SK-N-SH (cell line): ENCODE results near the gene TNPO2.

Source experiments
- IRF3 ChIP-seq: fragments of 150-350 bp; IDR thresholded peaks from 2 replicates; pipeline ENCODE4 v1.6.1; 2016; ENCODE audit warnings: mild to moderate bottlenecking, low read depth, low read length
- POLR2AphosphoS5 ChIP-seq: IDR thresholded peaks from 2 replicates; pipeline ENCODE4 v1.6.1; 2012; ENCODE audit warnings: low read depth, low read length
- REST ChIP-seq: IDR thresholded peaks from 2 replicates; pipeline ENCODE4 v1.6.1; 2012; ENCODE audit warnings: mild to moderate bottlenecking, low read depth, low read length, moderate library complexity
- RXRA ChIP-seq: IDR thresholded peaks from 2 replicates; pipeline ENCODE4 v1.4.0; 2012; ENCODE audit warnings: low read depth, mild to moderate bottlenecking, borderline replicate concordance
- SIN3A ChIP-seq: IDR thresholded peaks from 2 replicates; pipeline ENCODE4 v1.6.1; 2012; ENCODE audit warnings: low read depth, mild to moderate bottlenecking, low read length, moderate library complexity, borderline replicate concordance
- TCF12 ChIP-seq: IDR thresholded peaks from 2 replicates; pipeline ENCODE4 v1.4.0; 2012
- USF2 ChIP-seq: fragments of 150-350 bp; IDR thresholded peaks from 2 replicates; pipeline ENCODE4 v1.6.1; 2017; ENCODE audit warnings: antibody characterized with exemption, low read length, low read depth, borderline replicate concordance
- TF ChIP-seq, protein P1 (sequence below): fragments of 200-600 bp; sonication (generic); IDR thresholded peaks from 2 replicates; pipeline ENCODE4 v1.6.1; 2017; ENCODE audit warnings: antibody characterized with exemption, mild to moderate bottlenecking, moderate library complexity
- TF ChIP-seq, protein P2 (sequence below): IDR thresholded peaks from 2 replicates; pipeline ENCODE4; 2012
- TF ChIP-seq, protein P3 (sequence below): IDR thresholded peaks from 2 replicates; pipeline ENCODE4 v1.4.0; 2012; ENCODE audit warnings: low read depth

DNA sequence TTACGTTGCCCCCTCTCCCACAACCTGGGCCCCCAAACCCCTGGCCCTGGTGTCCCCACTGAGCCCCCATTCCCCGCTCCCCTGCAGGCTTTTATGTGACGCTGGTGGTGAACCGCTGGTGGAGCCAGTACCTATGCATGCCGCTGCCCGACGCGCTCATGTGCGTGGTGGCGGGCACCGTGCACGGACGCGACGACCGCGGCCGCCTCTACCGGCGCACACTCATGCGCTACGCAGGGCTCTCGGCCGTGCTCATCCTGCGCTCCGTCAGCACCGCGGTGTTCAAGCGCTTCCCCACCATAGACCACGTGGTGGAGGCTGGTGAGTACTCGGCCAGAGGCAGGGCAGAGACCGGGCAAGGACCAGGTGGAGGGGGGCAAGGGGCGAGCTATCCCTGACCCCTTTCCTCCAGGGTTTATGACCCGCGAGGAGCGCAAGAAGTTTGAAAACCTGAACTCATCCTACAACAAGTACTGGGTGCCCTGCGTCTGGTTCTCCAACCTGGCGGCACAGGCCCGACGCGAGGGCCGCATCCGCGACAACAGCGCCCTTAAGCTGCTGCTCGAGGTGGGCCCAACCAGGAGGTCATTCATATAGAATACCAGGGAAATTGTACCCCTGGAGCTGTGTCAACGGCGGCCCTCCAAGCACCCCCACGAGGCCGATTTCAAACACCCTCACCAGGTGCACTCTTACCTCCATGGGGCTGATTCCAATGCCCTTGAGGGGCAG is 30.9 kb upstream of the TNPO2 start:
- TF ChIP-seq, protein P1, sequence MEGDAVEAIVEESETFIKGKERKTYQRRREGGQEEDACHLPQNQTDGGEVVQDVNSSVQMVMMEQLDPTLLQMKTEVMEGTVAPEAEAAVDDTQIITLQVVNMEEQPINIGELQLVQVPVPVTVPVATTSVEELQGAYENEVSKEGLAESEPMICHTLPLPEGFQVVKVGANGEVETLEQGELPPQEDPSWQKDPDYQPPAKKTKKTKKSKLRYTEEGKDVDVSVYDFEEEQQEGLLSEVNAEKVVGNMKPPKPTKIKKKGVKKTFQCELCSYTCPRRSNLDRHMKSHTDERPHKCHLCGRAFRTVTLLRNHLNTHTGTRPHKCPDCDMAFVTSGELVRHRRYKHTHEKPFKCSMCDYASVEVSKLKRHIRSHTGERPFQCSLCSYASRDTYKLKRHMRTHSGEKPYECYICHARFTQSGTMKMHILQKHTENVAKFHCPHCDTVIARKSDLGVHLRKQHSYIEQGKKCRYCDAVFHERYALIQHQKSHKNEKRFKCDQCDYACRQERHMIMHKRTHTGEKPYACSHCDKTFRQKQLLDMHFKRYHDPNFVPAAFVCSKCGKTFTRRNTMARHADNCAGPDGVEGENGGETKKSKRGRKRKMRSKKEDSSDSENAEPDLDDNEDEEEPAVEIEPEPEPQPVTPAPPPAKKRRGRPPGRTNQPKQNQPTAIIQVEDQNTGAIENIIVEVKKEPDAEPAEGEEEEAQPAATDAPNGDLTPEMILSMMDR = no peak
- TF ChIP-seq REST (no peak), USF2 (no peak), IRF3 (no peak), SIN3A (no peak), RXRA (no peak), POLR2AphosphoS5 (no peak), TCF12 (no peak)
- TF ChIP-seq, protein P2, sequence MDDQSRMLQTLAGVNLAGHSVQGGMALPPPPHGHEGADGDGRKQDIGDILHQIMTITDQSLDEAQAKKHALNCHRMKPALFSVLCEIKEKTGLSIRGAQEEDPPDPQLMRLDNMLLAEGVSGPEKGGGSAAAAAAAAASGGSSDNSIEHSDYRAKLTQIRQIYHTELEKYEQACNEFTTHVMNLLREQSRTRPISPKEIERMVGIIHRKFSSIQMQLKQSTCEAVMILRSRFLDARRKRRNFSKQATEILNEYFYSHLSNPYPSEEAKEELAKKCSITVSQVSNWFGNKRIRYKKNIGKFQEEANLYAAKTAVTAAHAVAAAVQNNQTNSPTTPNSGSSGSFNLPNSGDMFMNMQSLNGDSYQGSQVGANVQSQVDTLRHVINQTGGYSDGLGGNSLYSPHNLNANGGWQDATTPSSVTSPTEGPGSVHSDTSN = no peak
- TF ChIP-seq, protein P3, sequence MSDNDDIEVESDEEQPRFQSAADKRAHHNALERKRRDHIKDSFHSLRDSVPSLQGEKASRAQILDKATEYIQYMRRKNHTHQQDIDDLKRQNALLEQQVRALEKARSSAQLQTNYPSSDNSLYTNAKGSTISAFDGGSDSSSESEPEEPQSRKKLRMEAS = no peak
